Epithelial cell of proximal tubule (primary cell): ENCODE measurements around the gene RAD51B. TPM values are rescaled to one million over a fixed set of nuclear protein-coding genes. Genes with fewer than 3 reads are reported as not detected.

ENCODE experiments used
- DNase-seq: peaks from one replicate; pipeline ENCODE4 v3.0.0-alpha.2; 2011; ENCODE audit warnings: low read depth
- H3K4me3 ChIP-seq: 2 replicates; pipeline ENCODE4 v1.5.1; 2011; ENCODE audit warnings: low read depth, mild to moderate bottlenecking, low read length
- total RNA-seq: library from RNA; depleted of rRNA; stranded (reverse); fragments of >200 nt; gene quantifications from 2 replicates; pipeline ENCODE4 v1.2.3, GENCODE V29; 2015
- TF ChIP-seq, protein P1 (sequence below): conservative IDR thresholded peaks from 2 replicates; pipeline ENCODE4 v1.5.1; 2012; ENCODE audit warnings: low read depth, mild to moderate bottlenecking, low read length

The RAD51B gene
- total RNA-seq, 1 donor from 2014 or later = 6.3 TPM

DNA sequence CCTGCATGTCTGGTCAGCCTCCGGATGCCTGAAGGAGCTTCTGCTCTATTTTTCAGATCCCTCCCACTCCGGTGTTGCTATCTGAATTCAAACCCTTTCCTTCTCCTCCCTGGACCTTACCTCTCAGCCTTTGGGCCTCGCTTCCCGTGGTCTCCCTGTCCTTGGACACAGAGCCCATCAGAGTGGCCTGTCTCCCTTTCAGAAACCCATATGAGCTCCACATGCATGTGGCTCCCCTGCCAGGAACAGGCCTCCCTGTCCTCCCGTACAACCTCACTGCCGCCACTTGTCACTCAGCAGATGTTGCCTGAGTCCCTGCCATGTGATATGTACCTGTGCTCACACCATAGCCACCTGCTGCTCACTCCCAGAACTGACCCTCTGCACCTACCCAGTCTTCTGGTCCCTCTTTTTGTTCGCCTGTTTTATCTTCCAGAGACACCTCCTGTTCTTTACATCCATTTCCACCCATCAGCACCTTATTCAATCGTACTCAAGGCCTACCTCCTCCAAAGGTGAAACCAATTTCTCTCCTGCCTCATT lies 790.7 kb downstream of the RAD51B start:
- TF ChIP-seq, protein P1, sequence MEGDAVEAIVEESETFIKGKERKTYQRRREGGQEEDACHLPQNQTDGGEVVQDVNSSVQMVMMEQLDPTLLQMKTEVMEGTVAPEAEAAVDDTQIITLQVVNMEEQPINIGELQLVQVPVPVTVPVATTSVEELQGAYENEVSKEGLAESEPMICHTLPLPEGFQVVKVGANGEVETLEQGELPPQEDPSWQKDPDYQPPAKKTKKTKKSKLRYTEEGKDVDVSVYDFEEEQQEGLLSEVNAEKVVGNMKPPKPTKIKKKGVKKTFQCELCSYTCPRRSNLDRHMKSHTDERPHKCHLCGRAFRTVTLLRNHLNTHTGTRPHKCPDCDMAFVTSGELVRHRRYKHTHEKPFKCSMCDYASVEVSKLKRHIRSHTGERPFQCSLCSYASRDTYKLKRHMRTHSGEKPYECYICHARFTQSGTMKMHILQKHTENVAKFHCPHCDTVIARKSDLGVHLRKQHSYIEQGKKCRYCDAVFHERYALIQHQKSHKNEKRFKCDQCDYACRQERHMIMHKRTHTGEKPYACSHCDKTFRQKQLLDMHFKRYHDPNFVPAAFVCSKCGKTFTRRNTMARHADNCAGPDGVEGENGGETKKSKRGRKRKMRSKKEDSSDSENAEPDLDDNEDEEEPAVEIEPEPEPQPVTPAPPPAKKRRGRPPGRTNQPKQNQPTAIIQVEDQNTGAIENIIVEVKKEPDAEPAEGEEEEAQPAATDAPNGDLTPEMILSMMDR = no peak
- H3K4me3 ChIP-seq = no peak overlapping the region
- DNase-seq = no peak

DNA sequence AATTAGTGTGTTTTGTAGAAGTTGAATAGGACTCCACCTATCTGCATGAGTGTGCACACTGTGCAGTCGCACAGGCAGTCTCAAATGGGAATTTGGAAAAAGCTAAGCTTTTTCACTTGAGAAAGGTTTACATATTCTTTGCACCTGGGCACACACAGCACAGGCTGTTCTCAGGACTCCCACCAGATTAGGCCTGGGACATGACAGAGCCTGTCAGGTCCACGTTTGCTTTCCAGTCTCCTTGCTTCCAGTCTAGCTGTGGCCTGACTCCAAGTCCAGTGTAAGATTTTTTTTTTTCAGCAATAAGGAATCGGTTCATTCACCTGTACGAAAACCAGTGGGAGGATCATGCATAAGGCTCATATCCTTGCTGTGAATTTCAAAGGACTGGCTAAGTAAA lies 792.0 kb downstream of the RAD51B start:
- TF ChIP-seq, protein P1 = no peak
- no peak overlapping the region for H3K4me3 ChIP-seq
- no peak for DNase-seq

DNA sequence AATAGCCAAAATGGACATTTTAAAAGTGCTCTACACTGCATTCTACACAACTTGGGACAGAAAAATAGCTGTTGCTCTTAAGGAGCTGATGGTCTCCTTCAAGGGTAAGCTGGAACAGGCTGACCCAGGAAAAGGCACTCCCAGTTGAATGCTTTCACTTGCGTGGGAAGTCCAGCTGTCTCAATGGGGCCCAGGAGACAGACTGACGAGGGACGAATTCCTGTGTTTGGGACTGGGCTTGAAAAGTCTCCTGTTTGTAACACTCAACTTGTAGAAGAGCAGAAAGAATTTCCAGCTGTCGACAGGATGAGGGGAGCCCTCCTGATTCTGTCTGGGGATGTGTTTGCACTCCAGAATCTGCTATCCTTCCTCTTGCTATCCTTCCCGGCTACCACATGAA lies 792.5 kb downstream of the RAD51B start:
- no peak overlapping the region for H3K4me3 ChIP-seq
- TF ChIP-seq, protein P1 = no peak
- no peak for DNase-seq

DNA sequence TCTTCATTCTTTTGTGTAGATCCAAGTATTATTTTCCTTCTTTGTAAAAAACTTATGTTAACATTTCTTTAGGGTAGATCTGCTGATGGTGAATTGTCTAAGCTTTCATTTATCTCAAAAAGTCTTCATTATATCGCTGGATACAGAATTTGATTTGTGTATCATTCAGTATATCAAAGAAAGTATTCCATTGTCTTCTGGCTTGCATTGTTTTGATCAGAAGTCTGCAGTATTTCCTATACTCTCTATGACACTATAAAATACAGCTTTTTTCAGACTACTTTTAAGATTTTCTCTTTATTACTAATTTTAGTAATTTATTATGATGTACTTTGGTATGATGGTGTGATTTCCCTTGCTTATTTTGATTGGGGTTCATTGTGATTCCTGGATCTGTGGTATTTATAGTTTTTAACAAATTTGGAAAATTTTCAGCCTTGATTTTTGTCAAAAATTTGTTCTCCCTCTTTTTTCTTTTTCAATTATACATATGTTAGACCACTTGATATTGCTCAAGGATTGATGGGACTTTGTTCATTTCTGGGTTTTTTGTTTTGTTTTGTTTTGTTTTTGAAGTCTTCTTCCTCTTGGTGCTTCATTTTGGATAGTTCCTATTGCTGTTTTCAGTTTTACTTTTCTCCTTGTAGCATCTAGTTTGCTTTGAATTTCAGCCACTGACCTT lies 796.8 kb downstream of the RAD51B start:
- TF ChIP-seq, protein P1 = no peak
- H3K4me3 ChIP-seq = no peak overlapping the region
- no peak for DNase-seq

DNA sequence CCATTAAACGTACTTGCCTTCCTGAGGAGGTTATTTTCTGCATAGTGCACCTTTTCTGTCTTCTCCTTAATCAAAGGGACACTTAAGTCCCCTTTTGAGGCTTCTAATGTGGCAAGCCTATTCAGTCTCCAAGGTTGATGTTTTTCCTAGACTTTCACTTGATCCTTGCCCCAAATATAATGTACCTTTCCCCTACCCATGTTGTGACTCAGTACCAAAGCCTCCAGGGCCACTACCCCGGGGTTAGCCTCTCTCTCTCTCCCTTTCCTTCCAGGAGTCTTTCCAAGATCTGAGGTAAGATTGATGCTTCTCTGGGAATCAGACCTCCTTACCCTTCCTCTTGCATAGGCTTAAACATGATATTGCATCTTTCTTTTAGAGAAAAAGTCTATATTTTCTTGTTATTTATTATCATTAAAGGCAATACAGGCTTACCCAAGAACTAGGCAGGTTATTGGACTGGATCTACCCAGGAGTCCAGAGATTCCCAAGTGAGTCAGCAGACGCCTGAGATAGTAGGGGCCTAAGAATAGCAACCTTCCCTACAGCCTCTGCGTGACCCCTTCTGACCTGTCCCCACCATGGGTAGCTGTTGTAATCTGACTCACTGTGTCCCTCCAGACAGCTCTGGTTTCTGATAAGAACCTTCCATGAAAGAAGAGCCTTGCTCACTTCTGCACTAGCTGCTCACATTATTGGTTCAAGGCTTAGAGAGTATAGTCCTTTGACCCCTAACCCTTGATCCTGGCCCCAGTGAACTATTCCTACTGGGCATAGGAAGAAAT lies 800.4 kb downstream of the RAD51B start:
- H3K4me3 ChIP-seq = no peak overlapping the region
- DNase-seq = no peak
- TF ChIP-seq, protein P1 = no peak

DNA sequence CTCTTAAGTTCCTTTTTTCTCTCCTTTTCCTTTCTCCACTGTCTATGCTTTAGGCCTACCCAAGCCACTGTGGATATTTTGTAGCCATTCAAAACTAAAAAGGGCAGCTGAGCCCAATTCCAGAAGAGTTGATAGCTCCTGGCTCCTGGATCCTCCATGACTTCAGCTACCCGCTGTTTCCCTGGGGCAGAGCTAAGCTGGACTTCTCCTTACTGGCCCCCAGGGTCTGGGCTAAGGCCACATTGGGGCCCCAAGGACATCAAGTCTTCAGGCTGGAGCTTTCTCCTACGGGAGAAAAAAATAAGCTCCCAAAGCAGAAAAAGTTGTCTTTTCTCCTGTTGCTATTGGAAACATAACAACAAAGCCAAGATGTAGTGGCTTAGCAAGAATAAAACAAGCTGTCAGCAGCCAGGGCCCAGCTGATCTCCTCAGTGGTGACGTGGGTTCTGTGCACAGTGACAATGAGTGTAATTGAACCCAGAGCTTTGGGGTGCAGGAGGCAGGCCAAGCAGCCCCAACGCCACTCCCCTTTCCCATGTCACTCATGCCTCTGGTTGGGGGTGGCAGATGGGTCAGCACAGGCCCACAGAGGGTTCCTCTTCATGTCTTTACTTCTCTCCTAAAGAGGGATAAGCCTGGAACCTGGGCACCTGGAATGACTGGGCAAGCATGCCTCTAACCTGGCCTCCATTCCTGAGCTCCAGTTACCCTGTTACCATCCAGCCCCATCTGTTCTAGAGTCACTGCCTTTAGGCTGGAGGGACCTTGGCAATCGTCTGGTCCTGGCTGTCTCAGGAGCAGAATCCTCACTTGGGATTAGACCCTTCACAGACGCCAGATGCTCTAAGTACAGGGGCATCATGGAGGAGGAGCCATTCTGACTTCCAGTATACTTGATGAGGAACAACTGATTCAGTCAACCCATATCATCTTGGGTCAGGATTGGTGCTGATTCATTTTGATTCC lies 802.1 kb downstream of the RAD51B start:
- no peak overlapping the region for H3K4me3 ChIP-seq
- TF ChIP-seq, protein P1 = no peak
- no peak for DNase-seq
